ENCODE measurements around the gene VIT.

VIT gene

DNA sequence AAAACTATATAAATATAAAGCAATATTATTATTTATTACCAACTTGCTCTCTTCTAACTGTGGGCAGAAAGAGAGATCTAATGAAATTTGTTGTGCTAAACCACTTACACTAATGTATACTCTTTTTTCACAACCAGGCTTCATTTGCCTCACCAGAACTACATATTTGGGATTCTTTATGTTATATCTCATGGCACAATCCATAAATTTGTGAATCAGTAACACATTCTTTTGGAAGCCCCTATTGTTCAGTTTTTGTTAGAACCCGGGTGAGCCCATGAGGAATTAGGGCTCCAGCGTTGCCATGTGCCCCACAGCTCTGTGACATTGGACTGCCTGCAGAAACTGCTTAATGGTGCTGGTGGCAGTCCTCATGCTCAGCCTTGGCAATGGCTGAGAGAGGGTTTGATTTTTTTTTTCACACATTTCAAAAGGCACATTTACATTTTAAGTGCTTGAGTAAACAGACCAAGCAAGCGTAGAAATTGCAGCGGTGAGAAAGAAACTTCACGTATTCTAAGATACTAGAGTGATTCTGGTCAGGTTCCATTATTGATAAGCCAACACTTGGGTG lies 15.3 kb downstream of the VIT start:
- no peak for DNase-seq

DNA sequence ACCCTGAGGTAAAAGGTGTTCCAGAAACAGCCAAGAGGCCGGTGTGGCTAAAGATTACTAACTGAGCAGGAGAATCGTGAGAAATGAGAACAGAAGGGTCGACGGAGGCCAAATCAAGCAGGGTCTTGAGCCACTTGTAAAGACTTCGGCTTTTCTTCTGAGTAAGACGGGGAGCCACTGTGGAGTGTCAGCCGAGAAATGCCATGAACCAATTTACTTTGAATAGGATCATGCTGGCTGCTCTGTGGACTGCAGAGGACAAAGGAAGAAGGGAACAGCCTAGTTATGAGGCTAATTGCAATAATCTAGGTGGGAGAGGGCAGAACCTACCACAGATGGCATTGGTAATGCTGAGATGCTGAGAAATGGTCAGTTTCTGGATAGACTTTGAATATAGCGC lies 16.8 kb downstream of the VIT start:
- no peak for DNase-seq

DNA sequence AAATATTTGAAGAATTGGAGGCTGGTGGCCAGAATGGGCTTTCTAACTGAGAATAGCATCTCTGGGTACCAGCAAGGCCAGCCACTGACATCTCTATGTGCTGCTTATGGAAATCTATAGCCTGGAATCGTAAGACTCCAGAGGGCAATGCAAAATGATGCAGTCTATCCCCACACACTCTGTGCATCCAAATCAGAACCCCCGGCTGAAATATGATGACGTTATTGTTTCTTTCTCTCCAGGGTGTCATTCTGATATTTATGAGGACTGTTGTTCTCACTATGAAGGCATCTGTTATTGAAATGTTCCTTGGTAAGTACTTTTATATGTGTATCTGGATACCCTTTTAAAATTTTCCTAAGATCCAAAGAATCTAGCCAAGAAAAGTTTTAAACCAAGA lies 19.6 kb downstream of the VIT start:
- no peak for DNase-seq

GRCh38 chr2:36717603-36718266 lies 21.2 kb downstream of the VIT start:
- DNase-seq: no peak

GRCh38 chr2:36727550-36727949 lies 31.0 kb downstream of the VIT start:
- no peak for DNase-seq

GRCh38 chr2:36729067-36729466 lies 32.6 kb downstream of the VIT start:
- DNase-seq: no peak

DNA sequence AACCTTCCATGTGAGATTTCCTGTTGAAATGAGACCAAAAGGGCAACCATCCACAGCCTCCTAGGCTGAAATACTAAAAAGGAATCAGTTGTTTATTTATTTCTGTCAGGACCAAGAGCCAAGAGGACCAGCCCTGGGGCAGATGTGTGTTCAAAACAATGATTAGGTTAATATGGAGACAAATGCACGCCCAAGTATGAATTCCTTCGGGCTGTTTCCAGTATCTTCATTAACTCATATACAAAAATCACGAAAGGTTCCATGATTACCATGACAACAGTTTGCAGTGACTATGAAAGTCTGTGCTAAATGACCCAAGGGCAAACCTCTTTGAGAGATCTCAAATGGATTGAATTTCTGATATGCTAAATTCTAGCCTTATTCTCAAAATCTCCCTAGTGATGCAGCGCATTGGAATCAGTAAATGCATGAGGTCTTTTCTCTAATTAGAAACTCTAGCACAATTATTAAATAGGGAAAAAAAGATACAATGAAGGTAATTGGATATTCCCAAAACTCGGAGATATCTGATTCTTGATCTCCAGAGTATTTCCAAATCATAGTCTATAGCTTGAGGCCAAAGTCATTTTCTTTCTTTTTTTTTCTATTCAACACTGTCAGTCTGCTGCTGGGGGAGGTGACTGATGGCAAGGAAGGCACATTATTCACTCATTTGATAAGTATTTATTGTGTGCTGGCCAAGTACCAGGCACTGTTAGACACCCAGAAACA lies 35.6 kb downstream of the VIT start:
- no peak for DNase-seq

GRCh38 chr2:36732673-36733036 lies 36.1 kb downstream of the VIT start:
- no peak for DNase-seq

DNA sequence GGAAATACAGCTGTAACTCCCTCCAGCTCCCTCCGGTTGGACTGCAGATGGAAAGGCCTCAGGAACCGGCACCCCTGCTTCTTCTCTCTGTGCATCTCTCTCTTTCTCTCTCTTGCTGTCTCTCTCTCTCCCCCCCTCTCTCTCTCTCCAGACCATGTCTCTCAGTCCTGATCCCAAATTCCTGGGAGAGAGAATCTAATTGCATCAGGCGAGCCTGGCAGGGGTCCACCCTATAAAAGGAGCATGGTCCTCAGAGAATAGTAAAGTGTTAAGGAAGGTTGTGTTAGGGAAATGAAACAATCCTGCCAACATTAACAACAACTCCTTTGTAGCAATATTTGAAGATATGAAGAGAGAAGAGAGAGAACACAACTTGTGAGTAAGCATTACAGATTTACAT lies 36.7 kb downstream of the VIT start:
- no peak for DNase-seq

GRCh38 chr2:36734304-36734703 lies 37.8 kb downstream of the VIT start:
- no peak for DNase-seq

- no peak for DNase-seq
Measured at GRCh38 chr2:36737131-36737750, 40.7 kb downstream of the VIT start.

GRCh38 chr2:36740061-36740460 lies 43.6 kb downstream of the VIT start:
- DNase-seq: no peak

- no peak for DNase-seq
Measured at GRCh38 chr2:36741188-36741837, 44.8 kb downstream of the VIT start.

GRCh38 chr2:36743954-36744353 lies 47.4 kb downstream of the VIT start:
- DNase-seq: no peak

GRCh38 chr2:36748166-36748565 lies 51.7 kb downstream of the VIT start:
- DNase-seq: no peak

GRCh38 chr2:36750101-36750500 lies 53.6 kb downstream of the VIT start:
- no peak for DNase-seq

DNA sequence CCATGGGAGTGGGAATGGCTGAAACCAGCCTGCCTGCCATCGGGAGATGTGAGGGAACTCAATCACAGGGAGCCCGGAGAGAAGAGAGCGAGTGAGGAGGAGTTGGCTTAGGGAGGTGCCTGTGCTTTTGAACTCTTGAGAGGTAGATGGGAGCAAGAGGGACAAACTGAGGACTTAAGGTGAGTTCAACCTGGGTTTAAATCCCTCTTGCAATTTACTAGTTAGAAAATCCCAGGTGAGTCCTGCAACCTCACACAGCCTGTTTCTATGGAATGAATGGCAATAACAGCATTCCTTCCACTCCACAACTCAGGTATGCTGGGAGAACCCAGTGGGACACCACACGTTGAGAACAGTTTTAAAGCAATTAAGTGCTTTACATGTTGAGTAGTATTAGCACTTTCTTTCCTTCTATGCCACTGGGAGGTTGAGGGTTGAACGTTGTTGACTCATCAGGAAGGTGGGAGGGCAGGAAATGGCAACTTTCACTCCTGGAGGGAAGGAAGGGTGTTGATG lies 57.3 kb downstream of the VIT start:
- no peak for DNase-seq

- DNase-seq: no peak
Measured at GRCh38 chr2:36754578-36754977, 58.1 kb downstream of the VIT start.

- DNase-seq: no peak
Measured at GRCh38 chr2:36756438-36756837, 59.9 kb downstream of the VIT start.

DNA sequence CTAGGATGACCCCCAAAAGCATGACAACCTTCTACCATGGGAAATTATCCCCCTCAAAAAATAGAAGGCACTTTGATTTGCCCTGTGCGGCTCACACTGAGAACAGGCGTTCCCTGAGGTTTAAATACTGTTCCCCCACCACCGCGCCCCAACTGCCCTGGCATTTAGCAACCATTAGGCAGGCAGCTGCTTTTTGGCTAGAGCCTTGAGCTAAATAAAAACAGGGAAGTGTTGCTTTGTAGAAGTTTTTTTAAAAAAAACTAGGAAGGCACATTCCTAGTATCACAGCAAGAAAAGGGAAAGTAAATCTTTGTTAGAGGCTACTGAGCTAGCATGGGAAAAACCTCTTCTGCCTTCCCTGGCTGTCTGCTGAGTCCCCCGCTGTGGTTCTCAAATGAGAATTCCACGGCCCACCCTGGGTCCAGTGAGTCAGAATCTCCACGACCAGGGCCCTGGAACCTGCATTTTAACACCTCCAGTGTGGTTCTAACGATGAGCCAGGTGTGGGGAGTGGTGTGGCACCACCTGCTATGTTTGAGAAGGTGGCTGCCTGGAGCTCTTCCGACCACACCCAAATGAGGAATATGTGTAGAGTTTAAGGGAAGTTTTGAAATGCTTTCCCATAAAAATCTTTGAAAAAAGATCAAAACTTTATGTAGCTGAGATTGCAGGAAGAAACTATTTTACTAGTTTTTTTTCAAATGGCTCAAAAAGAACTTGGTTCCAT lies 66.4 kb downstream of the VIT start:
- DNase-seq: no peak

GRCh38 chr2:36769106-36769505 lies 72.6 kb downstream of the VIT start:
- DNase-seq: no peak

GRCh38 chr2:36770542-36771287 lies 74.2 kb downstream of the VIT start:
- peak; percentile 13 for DNase-seq

Data from CD4-positive, alpha-beta T cell treated with Interferon gamma for 1 hour (primary cell).